ENCODE results near the gene MRPL45.

Gene MRPL45

GRCh38 chr17:38324141-38324697, 27.3 kb downstream of the MRPL45 start:
- DNase-seq (ENCODE audit: insufficient read length, low spot score) = no peak
- FAIRE-seq = no peak

- FAIRE-seq (no peak), DNase-seq (ENCODE audit: insufficient read length, low spot score) (no peak)
These were observed 27.8 kb downstream of the MRPL45 start for GRCh38 chr17:38324772-38325171.

GRCh38 chr17:38325221-38325851, 28.4 kb downstream of the MRPL45 start:
- no peak for FAIRE-seq
- DNase-seq (ENCODE audit: insufficient read length, low spot score) = no peak

- FAIRE-seq (no peak), DNase-seq (ENCODE audit: insufficient read length, low spot score) (no peak)
These were observed 30.2 kb downstream of the MRPL45 start for GRCh38 chr17:38326996-38327792.

GRCh38 chr17:38327936-38328335, 31.0 kb downstream of the MRPL45 start:
- DNase-seq (ENCODE audit: insufficient read length, low spot score) (no peak), FAIRE-seq (no peak)

- FAIRE-seq (no peak), DNase-seq (ENCODE audit: insufficient read length, low spot score) (no peak)
These were observed 31.7 kb downstream of the MRPL45 start for GRCh38 chr17:38328620-38329019.

GRCh38 chr17:38329284-38329683, 32.3 kb downstream of the MRPL45 start:
- FAIRE-seq (no peak), DNase-seq (ENCODE audit: insufficient read length, low spot score) (no peak)

GRCh38 chr17:38329808-38330730, 33.1 kb downstream of the MRPL45 start:
- no peak for DNase-seq (ENCODE audit: insufficient read length, low spot score)
- FAIRE-seq = no peak

GRCh38 chr17:38330941-38331411, 34.0 kb downstream of the MRPL45 start:
- FAIRE-seq (no peak), DNase-seq (ENCODE audit: insufficient read length, low spot score) (no peak)

GRCh38 chr17:38332735-38333134, 35.8 kb downstream of the MRPL45 start:
- no peak for FAIRE-seq
- DNase-seq (ENCODE audit: insufficient read length, low spot score) = no peak

GRCh38 chr17:38333635-38334295, 36.8 kb downstream of the MRPL45 start:
- FAIRE-seq = no peak
- peak; percentile 64 for DNase-seq (ENCODE audit: insufficient read length, low spot score)

GRCh38 chr17:38334480-38335364, 37.8 kb downstream of the MRPL45 start:
- DNase-seq (ENCODE audit: insufficient read length, low spot score) (no peak), FAIRE-seq (no peak)

- DNase-seq (ENCODE audit: insufficient read length, low spot score) = no peak
- no peak for FAIRE-seq
These were observed 39.9 kb downstream of the MRPL45 start for GRCh38 chr17:38336838-38337237.

- DNase-seq (ENCODE audit: insufficient read length, low spot score) (no peak), FAIRE-seq (no peak)
These were observed 41.1 kb downstream of the MRPL45 start for GRCh38 chr17:38338053-38338452.

- FAIRE-seq = no peak
- DNase-seq (ENCODE audit: insufficient read length, low spot score) = no peak
These were observed 41.6 kb downstream of the MRPL45 start for GRCh38 chr17:38338535-38338934.

- no peak for FAIRE-seq
- no peak for DNase-seq (ENCODE audit: insufficient read length, low spot score)
These were observed 42.9 kb downstream of the MRPL45 start for GRCh38 chr17:38339891-38340290.

- FAIRE-seq (no peak), DNase-seq (ENCODE audit: insufficient read length, low spot score) (no peak)
These were observed 44.2 kb downstream of the MRPL45 start for GRCh38 chr17:38341035-38341721.

GRCh38 chr17:38342886-38343607, 46.1 kb downstream of the MRPL45 start:
- FAIRE-seq (no peak), DNase-seq (ENCODE audit: insufficient read length, low spot score) (no peak)

All from HTR-8/SVneo (cell line).